Fibroblast of lung (primary cell): ENCODE data around the gene ATXN1. TPM values are rescaled to one million over a fixed set of nuclear protein-coding genes. Genes with fewer than 3 reads are reported as not detected.
A peak's percentile ranks its signal among the peaks of the same experiment; 100 is the strongest.

Source experiments
- DNase-seq, 2 donors: peaks; one replicate each; pipeline versions ENCODE4 v3.0.0 to v3.0.0-alpha.2; 2010; ENCODE audit warnings: low read depth in 2 of 2
- H2AFZ ChIP-seq: 2 replicates; pipeline ENCODE4 v1.5.1; 2012; ENCODE audit warnings: low read length, control low read depth, inconsistent platforms
- H3K27ac ChIP-seq: 2 replicates; pipeline ENCODE4 v1.5.1; 2011; ENCODE audit warnings: low read length, control low read depth; ENCODE audit not compliant: insufficient read depth
- H3K27me3 ChIP-seq: 2 replicates; pipeline ENCODE4 v1.5.1; 2011; ENCODE audit warnings: mild to moderate bottlenecking, low read length; ENCODE audit not compliant: control insufficient read depth, insufficient read depth
- H3K36me3 ChIP-seq: 2 replicates; pipeline ENCODE4 v1.5.1; 2011; ENCODE audit warnings: low read length; ENCODE audit not compliant: control insufficient read depth, insufficient read depth
- H3K4me1 ChIP-seq: 2 replicates; pipeline ENCODE4 v1.5.1; 2011; ENCODE audit warnings: low read length; ENCODE audit not compliant: control insufficient read depth, insufficient read depth; ENCODE audit errors: extremely low read depth
- H3K4me2 ChIP-seq: 2 replicates; pipeline ENCODE4 v1.5.1; 2011; ENCODE audit warnings: low read length, control low read depth; ENCODE audit not compliant: insufficient read depth; ENCODE audit errors: extremely low read depth
- H3K4me3 ChIP-seq, 4 experiments: fragments of 200-600 bp in 1 of 4; sonication (generic) in 1 of 4; replicated peaks in 1 of 4; 2 replicates each; pipeline ENCODE4 v1.5.1; 2011 to 2016; ENCODE audit warnings: low read length in 4 of 4, low read depth in 3 of 4, mild to moderate bottlenecking in 3 of 4, control low read depth in 2 of 4, inconsistent platforms in 1 of 4, mixed read lengths in 1 of 4; ENCODE audit not compliant: insufficient read depth in 1 of 4; ENCODE audit errors: control extremely low read depth in 1 of 4
- H3K79me2 ChIP-seq: 2 replicates; pipeline ENCODE4 v1.5.1; 2012; ENCODE audit warnings: mild to moderate bottlenecking, low read length, inconsistent platforms; ENCODE audit not compliant: control insufficient read depth, insufficient read depth
- H3K9ac ChIP-seq: 2 replicates; pipeline ENCODE4 v1.5.1; 2011; ENCODE audit warnings: mild to moderate bottlenecking, low read length, control low read depth; ENCODE audit not compliant: insufficient read depth
- H3K9me3 ChIP-seq: 2 replicates; pipeline ENCODE4 v1.5.1; 2012; ENCODE audit warnings: low read depth, low read length; ENCODE audit not compliant: control insufficient read depth, insufficient read depth
- H4K20me1 ChIP-seq: 2 replicates; pipeline ENCODE4 v1.5.1; 2011; ENCODE audit warnings: low read length; ENCODE audit not compliant: control insufficient read depth, insufficient read depth; ENCODE audit errors: extremely low read depth
- EZH2 ChIP-seq: IDR thresholded peaks from 2 replicates; pipeline ENCODE4 v1.5.1; 2012; ENCODE audit warnings: low read length, control low read depth, mild to moderate bottlenecking; ENCODE audit errors: missing control alignments
- polyA plus RNA-seq, 2 donors: library from polyadenylated mRNA; depleted of rRNA in 1 of 2; stranded (reverse) in 1 of 2; unstranded in 1 of 2; fragments of >200 nt; gene quantifications; 2 replicates each; pipeline ENCODE4 v1.2.1, GENCODE V29; 2011 to 2012; ENCODE audit warnings: missing spikeins in 1 of 2
- total RNA-seq: library from RNA; depleted of rRNA; stranded (reverse); fragments of >200 nt; gene quantifications from 2 replicates; pipeline ENCODE4 v1.2.1, GENCODE V29; 2014
- TF ChIP-seq, protein P1 (sequence below), 2 donors: IDR thresholded peaks in 1 of 2; conservative IDR thresholded peaks in 1 of 2; 1 replicate in 1 of 2; 2 replicates in 1 of 2; pipeline ENCODE4 v1.5.1; 2011 to 2012; ENCODE audit warnings: low read length in 2 of 2, control low read depth in 1 of 2, inconsistent platforms in 1 of 2, low read depth in 1 of 2, mild to moderate bottlenecking in 1 of 2

The ATXN1 gene
- total and polyA plus RNA-seq, 2 donors (not counting 1 experiment from before 2014, with no cell fraction given): 15.8 to 40.5 TPM

DNA sequence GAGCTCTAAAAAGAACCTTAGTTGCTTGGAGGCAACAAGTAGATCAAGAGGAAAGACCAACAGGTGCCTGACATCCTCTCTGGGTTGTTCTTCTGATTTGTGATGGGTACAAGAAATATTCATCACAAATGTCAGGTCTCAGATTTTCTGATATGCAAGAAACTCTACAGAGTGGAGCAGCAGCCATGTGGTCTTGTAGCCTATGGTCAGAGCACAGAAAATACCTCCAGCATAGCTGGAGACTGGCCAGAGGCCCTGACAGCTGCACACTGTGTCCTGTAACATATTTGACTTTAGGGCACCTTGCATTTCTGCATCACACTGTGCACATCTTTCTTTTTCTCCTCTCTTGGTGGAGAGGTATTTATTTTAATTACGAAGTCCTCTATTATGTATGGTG, 406.6 kb downstream of the ATXN1 start:
- H3K27ac ChIP-seq: no peak overlapping the region
- no peaks in the 10 kb centered on the region for H3K9me3 ChIP-seq
- peaks cover 3% of the 10 kb centered on the region for H3K4me1 ChIP-seq
- no peaks in the 10 kb centered on the region for H3K27me3 ChIP-seq
- no peak overlapping the region for H3K9ac ChIP-seq
- H2AFZ ChIP-seq: no peak overlapping the region
- H4K20me1 ChIP-seq: no peaks in the 10 kb centered on the region
- H3K79me2 ChIP-seq: no peaks in the 10 kb centered on the region
- TF ChIP-seq, protein P1, sequence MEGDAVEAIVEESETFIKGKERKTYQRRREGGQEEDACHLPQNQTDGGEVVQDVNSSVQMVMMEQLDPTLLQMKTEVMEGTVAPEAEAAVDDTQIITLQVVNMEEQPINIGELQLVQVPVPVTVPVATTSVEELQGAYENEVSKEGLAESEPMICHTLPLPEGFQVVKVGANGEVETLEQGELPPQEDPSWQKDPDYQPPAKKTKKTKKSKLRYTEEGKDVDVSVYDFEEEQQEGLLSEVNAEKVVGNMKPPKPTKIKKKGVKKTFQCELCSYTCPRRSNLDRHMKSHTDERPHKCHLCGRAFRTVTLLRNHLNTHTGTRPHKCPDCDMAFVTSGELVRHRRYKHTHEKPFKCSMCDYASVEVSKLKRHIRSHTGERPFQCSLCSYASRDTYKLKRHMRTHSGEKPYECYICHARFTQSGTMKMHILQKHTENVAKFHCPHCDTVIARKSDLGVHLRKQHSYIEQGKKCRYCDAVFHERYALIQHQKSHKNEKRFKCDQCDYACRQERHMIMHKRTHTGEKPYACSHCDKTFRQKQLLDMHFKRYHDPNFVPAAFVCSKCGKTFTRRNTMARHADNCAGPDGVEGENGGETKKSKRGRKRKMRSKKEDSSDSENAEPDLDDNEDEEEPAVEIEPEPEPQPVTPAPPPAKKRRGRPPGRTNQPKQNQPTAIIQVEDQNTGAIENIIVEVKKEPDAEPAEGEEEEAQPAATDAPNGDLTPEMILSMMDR (conservative IDR thresholded peaks at IDR 0.05 in 1 of 2, IDR thresholded peaks at IDR 0.05 in 1 of 2; ENCODE audit: low read depth in 1 of 2, low read length in 2 of 2): no peak
- TF ChIP-seq EZH2: no peak
- DNase-seq: no peak
- no peaks in the 10 kb centered on the region for H3K36me3 ChIP-seq
- no peak overlapping the region for H3K4me2 ChIP-seq
- H3K4me3 ChIP-seq: no peak overlapping the region

DNA sequence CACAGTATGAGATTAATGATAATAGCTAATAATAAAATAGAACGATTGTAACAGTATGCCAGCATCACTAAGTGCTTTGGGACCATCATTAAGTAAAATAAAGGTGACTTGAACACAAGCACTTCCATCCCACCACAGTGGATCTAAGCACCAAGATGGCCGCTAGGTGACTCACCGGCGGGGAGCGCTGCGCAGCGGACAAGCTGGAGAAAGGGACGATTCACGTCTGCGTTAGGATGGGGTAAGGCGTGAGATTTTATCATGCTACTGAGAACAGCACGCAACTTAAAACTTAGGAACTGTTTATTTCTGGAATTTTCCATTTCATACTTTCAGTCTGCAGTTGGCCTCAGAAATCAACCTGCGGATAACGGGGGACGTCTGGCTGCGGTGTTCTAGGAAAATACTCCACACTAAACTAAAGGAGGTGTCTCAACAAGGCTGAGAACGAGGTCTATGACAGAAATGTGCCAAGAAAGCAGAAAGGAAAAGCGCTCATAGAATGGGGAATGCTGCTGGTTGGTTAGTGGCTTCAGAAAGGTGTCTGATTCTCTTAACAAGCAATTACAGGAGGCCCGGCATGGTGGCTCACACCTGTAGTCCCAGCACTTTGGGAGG, 408.3 kb downstream of the ATXN1 start:
- H3K36me3 ChIP-seq: no peaks in the 10 kb centered on the region
- DNase-seq: no peak
- H3K27me3 ChIP-seq: no peaks in the 10 kb centered on the region
- H3K9me3 ChIP-seq: no peaks in the 10 kb centered on the region
- peak overlapping the region; percentile 78 for H3K27ac ChIP-seq
- TF ChIP-seq, protein P1 (conservative IDR thresholded peaks at IDR 0.05 in 1 of 2, IDR thresholded peaks at IDR 0.05 in 1 of 2; ENCODE audit: low read depth in 1 of 2, low read length in 2 of 2): no peak
- TF ChIP-seq EZH2: no peak
- peaks cover 3% of the 10 kb centered on the region for H3K4me1 ChIP-seq
- no peaks in the 10 kb centered on the region for H4K20me1 ChIP-seq
- no peak overlapping the region for H2AFZ ChIP-seq
- no peak overlapping the region for H3K9ac ChIP-seq
- H3K79me2 ChIP-seq: no peaks in the 10 kb centered on the region
- no peak overlapping the region for H3K4me3 ChIP-seq
- H3K4me2 ChIP-seq: peak overlapping the region; percentile 66

DNA sequence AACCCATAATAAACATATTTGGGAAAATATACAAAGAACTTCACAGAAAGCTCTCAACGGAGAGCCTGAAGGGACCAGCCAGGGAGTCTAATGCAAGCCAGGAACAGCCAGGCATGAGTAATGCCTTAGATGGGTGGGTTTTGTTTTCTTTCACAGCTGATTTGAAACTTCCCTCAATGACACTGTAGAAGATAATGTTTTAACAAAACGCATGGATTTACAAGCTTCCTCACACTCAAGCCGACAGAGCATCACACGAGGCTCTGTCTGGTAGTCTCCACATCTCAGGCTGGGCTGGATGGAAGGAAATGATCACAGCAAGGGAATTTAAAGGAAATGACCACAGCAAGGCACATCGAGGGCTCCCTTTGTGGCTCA, 409.0 kb downstream of the ATXN1 start:
- H3K4me3 ChIP-seq: no peak overlapping the region
- peak overlapping the region; percentile 78 for H3K27ac ChIP-seq
- no peaks in the 10 kb centered on the region for H3K9me3 ChIP-seq
- no peaks in the 10 kb centered on the region for H3K79me2 ChIP-seq
- TF ChIP-seq, protein P1 (conservative IDR thresholded peaks at IDR 0.05 in 1 of 2, IDR thresholded peaks at IDR 0.05 in 1 of 2; ENCODE audit: low read depth in 1 of 2, low read length in 2 of 2): no peak
- TF ChIP-seq EZH2: no peak
- H3K4me2 ChIP-seq: peak overlapping the region; percentile 66
- H2AFZ ChIP-seq: no peak overlapping the region
- H3K36me3 ChIP-seq: no peaks in the 10 kb centered on the region
- H3K4me1 ChIP-seq: peaks cover 3% of the 10 kb centered on the region
- H3K27me3 ChIP-seq: no peaks in the 10 kb centered on the region
- no peaks in the 10 kb centered on the region for H4K20me1 ChIP-seq
- no peak overlapping the region for H3K9ac ChIP-seq
- peak; percentile 61 to 62 for DNase-seq
